GM11168 (cell line): ENCODE measurements around the gene MRM2.

Experiments used
- in situ Hi-C: fragments of 300-500 bp; cut with MboI; formaldehyde crosslinking; loops from one replicate; pipeline ENCODE4 v1.12.0; 2022; ENCODE audit warnings: low sequenced_read_pairs; ENCODE audit not compliant: unreplicated experiment

Gene MRM2

GRCh38 chr7:2241580-2242540 is at the start of gene MRM2, which contains the start of gene NUDT1:
TSS of gene MRM2 (minus strand) at chr7:2242205. CDS start at chr7:2242169, 36 bp downstream.
TSS of gene NUDT1 (plus strand) at chr7:2242226. CDS start at chr7:2244575, 2,349 bp downstream.
- in situ Hi-C loops, result no loop called here

GRCh38 chr7:2290877-2291276 is 48.9 kb upstream of the MRM2 start:
- in situ Hi-C loops, result no loop called here

- in situ Hi-C loops, result no loop called here
Measured at GRCh38 chr7:2289621-2290020, 47.6 kb upstream of the MRM2 start.

- in situ Hi-C loops, result no loop called here
Measured at GRCh38 chr7:2289111-2289586, 47.1 kb upstream of the MRM2 start.

- in situ Hi-C loops, result no loop called here
Measured at GRCh38 chr7:2288503-2288902, 46.5 kb upstream of the MRM2 start.

GRCh38 chr7:2287745-2288144 is 45.7 kb upstream of the MRM2 start:
- in situ Hi-C loops, result no loop called here

- in situ Hi-C loops, result no loop called here
Measured at GRCh38 chr7:2283074-2283473, 41.1 kb upstream of the MRM2 start.

GRCh38 chr7:2282185-2282751 is 40.3 kb upstream of the MRM2 start:
- in situ Hi-C loops, result no loop called here

- in situ Hi-C loops, result no loop called here
Measured at GRCh38 chr7:2281541-2281940, 39.5 kb upstream of the MRM2 start.

- in situ Hi-C loops, result no loop called here
Measured at GRCh38 chr7:2280424-2280823, 38.4 kb upstream of the MRM2 start.

GRCh38 chr7:2279896-2280295 is 37.9 kb upstream of the MRM2 start:
- in situ Hi-C loops, result no loop called here

- in situ Hi-C loops, result no loop called here
Measured at GRCh38 chr7:2278026-2278425, 36.0 kb upstream of the MRM2 start.

GRCh38 chr7:2276107-2276506 is 34.1 kb upstream of the MRM2 start:
- in situ Hi-C loops, result no loop called here

GRCh38 chr7:2275101-2275500 is 33.1 kb upstream of the MRM2 start:
- in situ Hi-C loops, result no loop called here

- in situ Hi-C loops, result no loop called here
Measured at GRCh38 chr7:2274666-2275065, 32.7 kb upstream of the MRM2 start.

- in situ Hi-C loops, result no loop called here
Measured at GRCh38 chr7:2273866-2274265, 31.9 kb upstream of the MRM2 start.

- in situ Hi-C loops, result no loop called here
Measured at GRCh38 chr7:2272031-2272430, 30.0 kb upstream of the MRM2 start.

GRCh38 chr7:2271273-2272026 is 29.4 kb upstream of the MRM2 start:
- in situ Hi-C loops, result no loop called here

- in situ Hi-C loops, result no loop called here
Measured at GRCh38 chr7:2270495-2270894, 28.5 kb upstream of the MRM2 start.

GRCh38 chr7:2269991-2270460 is 28.0 kb upstream of the MRM2 start:
- in situ Hi-C loops, result no loop called here
